Activated CD8-positive, alpha-beta memory T cell treated with anti-CD3 and anti-CD28 coated beads, Interleukin-2, amount 50 U/mL, for 48 hours (primary cell): ENCODE results near the gene ASB4.
"Not testable (repeated sequence)": the region's sequence is repeated elsewhere in the genome, so short reads cannot be mapped to it uniquely, and the experiment has no call there.

ENCODE experiments used
- DNase-seq: peaks from one replicate; pipeline ENCODE4 v3.0.0-alpha.2; 2020

The ASB4 gene

GRCh38 chr7:95479992-95480624 lies 5.6 kb upstream of the ASB4 start:
- no peak for DNase-seq

DNA sequence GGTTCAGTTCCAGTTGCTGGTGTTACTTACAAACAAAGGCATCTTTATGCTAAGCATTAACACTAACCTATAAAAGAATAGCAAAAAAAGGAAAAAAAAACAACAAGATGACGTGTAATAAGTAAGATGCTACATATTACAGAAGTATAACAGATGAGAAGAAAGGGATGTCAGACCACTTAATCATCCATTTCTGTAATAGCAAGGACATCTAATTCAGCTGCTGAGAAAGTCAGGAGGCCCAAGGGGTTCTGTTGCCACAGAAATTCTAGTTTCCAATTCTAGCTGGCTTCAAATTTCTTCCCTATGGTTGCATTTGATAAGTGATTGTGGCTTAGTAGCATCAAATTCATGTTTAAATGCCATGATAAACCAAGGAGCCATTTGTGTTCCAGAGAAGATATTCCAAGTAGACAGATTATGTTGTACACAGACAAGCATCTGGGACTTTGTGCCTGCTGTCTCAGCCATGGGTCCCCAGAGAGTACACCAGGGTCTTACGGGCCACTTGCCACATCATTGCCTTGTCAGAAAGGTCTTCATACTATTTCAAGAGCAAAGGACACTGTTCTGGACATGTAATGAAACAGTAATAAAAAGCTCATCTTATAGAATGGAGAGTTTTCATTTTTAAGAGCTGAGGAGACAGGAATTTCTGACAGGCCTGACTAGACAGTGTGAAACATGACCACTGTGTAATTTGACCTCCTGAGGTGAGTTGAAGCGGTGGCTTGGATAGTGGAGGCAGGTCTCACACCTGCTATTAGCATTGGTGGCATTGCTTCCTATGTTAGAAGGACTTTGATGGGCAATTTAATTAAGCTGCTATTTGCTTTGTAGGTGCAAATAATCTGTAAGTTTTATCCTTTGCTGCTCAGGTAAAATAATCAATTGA lies 4.2 kb upstream of the ASB4 start:
- DNase-seq: no peak

DNA sequence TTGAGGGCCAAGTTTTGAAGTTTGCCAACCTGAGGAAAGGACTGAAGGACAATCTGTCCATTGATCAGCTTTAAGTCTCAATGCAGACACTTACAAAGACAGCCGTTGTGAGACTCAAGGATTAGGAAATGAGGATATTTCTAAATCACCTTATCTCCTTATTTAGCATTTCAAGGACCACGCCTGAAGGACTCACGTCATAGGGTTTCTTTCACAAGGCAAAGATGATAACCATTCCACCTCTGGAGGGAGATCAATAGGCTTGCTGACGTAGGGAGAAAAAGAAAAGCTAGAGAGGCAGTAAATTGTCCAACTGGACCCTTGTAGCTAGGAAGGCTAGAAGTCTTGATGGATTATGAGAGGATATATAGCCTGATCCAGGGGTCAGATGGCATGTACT lies 3.3 kb upstream of the ASB4 start:
- no peak for DNase-seq

DNA sequence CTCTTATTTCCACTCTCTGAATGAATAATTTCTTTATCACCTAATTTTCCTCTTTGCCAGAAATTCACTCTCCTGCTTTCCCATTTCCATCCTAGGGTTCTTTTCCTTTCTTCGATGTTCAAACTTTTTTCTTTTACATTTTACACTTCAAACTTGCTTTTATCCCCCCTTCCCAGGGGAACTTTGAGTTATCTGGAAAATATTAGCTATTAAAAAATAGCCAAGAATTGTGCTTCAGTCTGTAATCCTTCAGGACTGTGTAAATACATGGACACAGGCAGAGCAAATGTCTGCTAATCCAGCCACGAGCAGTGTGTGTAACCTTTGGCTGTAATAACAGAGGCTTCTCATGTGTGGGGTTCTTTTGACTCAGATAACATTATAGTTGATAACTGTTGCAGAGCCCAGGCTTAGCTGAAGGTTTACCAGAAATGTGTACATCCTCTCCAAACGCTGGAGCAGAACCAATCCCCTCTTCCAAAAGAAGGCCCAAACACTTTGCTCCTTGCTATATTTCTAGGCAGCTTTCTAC lies 4.6 kb downstream of the ASB4 start:
- no peak for DNase-seq

DNA sequence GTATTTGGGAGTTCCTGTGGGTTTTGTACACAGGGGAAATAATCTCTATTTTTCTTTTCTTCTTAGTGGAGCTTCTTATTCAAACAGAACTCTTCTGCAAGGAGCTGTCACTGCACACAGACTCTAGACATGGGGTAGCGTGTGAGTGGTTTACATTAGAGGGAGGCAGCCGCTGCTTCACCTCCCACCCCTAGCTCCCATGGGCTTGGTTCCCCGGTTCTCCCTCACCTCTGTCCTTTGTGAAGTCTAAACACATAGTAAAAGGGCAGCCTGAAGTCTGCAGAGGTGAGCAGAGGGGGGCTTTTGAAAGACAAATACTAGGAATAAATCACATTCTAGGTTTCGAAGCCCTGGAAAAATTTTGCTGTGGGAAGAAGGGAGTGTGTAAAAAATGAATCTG lies 5.5 kb downstream of the ASB4 start:
- DNase-seq: no peak

DNA sequence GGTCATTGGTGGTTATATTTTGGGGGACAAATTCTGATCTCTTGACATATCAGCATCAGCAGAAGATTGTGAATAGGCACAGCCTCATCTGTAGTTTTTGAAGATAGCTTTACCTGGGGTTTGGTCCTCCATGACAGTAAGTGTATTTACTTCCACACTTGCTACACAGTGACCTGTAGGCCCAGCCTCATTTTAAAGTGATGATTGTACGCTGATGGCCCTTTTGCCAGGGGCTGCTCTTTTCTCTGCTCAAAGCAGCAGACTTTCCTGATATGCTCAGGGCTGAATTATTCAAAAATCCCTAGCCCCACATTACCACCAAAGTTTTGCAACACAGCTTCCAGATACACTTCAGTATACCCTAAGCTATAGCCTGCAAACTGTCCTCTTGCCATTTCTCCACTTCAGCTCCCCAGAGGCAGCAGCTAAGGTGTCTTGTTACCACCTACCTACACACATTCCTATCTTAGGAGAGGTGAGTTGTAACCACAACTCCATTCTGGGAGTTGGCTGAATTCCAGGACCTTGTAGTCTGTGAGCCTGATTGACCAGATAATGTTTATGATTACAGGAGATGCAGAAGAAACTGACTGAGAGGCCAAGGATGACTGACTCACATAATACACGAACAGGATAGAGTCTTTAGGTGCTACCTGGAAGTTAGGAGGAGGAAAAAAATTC lies 6.0 kb downstream of the ASB4 start:
- DNase-seq: no peak

GRCh38 chr7:95493247-95493646 lies 7.5 kb downstream of the ASB4 start:
- no peak for DNase-seq

DNA sequence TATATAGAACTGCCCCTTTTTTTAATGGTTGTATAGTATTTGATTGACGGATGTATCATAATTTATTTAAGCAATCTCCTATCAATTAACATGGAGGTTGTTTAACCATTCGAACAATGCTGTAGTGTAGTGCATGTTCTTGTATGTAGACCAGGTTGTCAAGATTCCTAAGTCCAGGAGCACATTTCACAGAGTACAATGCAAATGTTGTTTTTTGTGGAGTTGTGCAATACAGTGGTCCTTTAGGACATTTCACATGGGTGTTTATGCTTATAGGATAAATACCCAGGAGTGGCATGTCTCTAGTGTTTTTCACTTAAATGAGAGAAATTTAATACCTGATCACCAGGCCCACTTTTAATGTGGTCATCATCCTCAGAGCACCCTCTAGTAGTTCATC lies 8.1 kb downstream of the ASB4 start:
- no peak for DNase-seq

DNA sequence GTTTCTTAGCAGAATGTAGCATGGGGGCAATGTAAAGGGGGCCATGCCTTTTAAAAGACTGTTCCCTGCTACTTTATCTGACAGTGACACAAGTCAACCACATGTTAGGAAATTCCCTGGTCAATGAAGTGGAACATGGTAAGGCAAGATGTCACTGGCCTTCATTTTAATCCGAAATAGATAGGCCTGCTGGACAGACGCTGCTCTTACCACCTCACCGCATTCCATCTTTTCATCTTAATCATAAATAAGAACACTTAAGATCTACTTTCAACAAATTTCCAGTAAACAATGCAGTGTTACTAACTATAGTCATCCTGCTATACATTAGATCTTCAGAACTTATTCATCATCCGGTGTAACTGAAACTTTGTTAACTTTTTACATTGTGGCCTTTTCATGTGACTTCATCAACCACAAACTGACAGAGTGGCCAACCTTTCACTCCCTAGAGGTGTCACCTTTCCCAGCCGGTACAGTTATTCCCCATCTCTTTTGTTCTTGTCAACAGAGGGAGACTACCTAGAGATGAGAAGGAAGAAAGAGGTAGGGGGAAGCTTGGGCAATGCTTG lies 15.6 kb downstream of the ASB4 start:
- no peak for DNase-seq

- DNase-seq: no peak
These were observed 16.7 kb downstream of the ASB4 start for GRCh38 chr7:95502403-95502802.

DNA sequence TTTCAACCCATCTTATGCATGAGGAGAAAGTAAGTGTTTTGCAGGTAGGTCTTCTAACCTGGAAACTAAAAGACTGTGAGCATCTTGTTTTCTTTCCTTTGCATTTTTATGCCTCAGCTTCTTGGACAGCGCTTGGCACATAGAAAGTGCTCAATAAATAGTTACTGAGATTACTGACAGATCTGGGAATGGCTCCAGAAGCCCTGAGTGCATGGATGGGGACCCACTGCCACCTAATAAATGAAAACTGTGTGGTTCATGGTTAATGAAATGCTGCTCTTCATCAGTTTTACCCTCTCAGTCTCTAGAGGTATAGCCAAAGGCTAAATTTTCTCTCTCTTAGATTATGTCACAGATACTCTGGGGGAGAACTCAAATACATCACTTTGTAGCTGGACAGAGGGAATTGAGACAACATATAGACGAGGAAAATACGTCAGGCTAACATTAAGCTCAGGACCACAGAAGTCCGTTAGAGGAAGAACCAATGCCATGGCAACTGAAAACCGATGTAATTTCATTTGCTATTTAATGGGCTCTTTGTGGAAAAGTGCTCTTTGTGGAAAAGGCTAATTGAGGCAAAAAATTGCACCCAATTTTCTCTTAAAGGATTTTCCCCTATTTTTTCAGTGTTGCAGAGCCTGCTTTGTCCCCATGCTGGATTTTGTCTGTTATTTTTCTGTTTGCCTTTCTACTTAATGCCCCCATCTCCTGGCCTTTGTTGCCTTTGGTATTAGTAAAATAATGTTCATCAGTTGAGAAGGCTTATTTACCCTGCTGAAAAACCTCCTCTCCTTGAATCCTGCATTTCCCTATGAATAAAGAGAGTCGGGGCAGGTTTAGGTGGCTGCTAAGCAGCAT lies 17.8 kb downstream of the ASB4 start:
- DNase-seq: no peak

DNA sequence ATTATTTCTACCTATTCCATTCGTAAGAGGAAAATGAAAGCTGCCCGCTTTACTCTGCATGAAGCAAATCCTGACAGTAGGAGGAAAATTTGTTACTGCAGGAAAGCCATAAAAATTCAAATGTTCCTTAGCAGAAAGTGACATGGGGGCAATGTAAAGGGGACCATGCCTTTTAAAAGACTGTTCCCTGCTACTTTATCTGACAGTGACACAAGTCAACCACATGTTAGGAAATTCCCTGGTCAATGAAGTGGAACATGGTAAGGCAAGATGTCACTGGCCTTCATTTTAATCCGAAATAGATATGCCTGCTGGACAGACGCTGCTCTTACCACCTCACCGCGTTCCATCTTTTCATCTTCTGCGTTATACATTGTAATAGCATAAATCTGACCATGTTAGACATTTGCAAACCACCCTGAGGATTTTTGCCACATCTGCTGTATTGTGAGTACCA lies 18.4 kb downstream of the ASB4 start:
- not testable (repeated sequence) for DNase-seq

DNA sequence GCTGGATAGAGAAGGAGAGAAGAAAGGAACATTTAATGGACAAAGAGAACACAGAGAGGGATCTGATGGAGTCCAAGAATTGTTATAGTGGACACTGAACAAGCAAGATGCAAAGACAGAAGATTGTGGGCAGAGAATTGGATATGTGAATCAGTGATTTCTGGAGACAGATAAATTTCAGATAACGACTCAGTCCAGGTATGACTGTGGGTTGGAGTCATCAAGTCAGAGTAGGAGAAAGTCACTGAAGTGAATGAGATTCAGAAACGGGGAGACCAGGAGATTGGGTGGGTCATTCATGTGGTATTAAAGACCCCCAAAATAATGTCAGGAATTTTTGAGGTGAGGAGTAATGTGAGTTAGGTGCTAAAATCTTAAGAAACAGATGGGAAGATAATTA lies 23.0 kb downstream of the ASB4 start:
- DNase-seq: no peak

DNA sequence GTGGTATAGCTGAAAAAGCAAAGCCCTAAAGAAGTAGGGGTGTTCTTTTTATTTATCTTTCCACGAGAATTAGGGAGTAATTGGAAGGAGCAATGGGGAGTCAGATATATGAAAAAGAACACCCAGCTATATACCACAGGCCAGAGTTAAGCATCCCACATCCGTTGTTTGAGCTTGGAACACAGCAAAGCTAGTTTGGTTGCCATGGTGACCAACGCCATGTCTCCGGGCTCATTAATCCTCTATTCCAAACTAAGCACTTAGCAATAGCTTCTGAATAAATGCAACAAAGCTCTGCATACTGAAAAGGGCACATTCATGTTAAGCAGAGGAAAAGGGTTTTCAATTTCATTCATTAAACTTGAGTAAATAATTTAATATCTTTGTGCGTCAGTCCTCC lies 23.5 kb downstream of the ASB4 start:
- DNase-seq: no peak

- DNase-seq: peak; percentile 65
These were observed 26.0 kb downstream of the ASB4 start for GRCh38 chr7:95511716-95512260.

- DNase-seq: no peak
These were observed 31.7 kb downstream of the ASB4 start for GRCh38 chr7:95517458-95517857.

DNA sequence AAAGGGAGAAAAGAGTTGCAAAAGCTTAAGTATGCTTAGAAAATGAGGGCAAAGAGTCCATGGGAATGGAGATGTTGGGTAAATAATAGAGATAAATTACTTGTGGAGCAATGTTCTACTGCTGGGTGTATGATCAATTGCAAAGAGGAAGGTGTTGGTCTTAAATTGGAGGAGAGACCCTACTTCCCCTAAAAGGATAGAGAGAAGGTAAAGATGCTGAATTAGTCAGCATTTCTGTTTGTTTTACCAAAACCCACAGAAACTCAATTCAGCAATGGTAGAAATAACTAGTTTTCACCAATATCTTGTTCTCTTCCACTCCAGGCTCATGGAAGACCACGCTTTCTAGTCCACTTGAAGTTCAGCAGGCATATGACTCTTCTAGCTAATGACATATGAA lies 32.1 kb downstream of the ASB4 start:
- DNase-seq: no peak

DNA sequence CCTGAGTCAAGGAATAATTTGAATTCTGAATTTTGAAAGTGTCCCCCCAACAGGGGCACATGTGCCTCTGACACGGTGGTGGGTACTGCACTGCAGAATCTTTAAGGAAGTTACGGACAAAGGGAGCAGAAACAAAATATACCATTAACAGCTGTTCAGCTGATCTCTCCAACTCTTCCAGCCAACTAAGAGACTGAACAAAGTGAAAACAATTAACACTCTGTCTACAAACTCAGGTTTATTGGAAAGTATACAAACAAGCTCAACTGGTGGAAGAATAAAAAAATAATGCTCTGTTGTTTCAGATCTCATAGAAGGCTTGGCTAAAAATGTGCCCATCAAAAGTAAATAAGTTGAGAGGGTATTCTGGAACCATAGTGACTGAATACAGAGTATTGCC lies 34.4 kb downstream of the ASB4 start:
- DNase-seq: no peak

GRCh38 chr7:95525503-95525902 lies 39.8 kb downstream of the ASB4 start:
- DNase-seq: no peak

- DNase-seq: no peak
These were observed 40.5 kb downstream of the ASB4 start for GRCh38 chr7:95526128-95526738.

GRCh38 chr7:95527033-95527775 lies 41.5 kb downstream of the ASB4 start:
- DNase-seq: no peak
